HG02981 (cell line): ENCODE data around the gene CCDC13.

ENCODE experiments used
- ATAC-seq: cut with Tn5 transposase; IDR thresholded peaks from one replicate; pipeline ENCODE4 v1.9.1; 2021; ENCODE audit warnings: mild to moderate bottlenecking, moderate library complexity; ENCODE audit not compliant: unreplicated experiment

The CCDC13 gene

GRCh38 chr3:42799376-42799775, 26.3 kb upstream of the CCDC13 start:
- no peak for ATAC-seq

- ATAC-seq, result no peak
Observed at GRCh38 chr3:42796332-42796885, 23.4 kb upstream of the CCDC13 start.

GRCh38 chr3:42795621-42796181, 22.6 kb upstream of the CCDC13 start:
- ATAC-seq, result no peak

GRCh38 chr3:42790714-42791229, 17.7 kb upstream of the CCDC13 start:
- ATAC-seq, result no peak

- ATAC-seq, result no peak
Observed at GRCh38 chr3:42786631-42787030, 13.6 kb upstream of the CCDC13 start.

GRCh38 chr3:42786212-42786611, 13.2 kb upstream of the CCDC13 start:
- no peak for ATAC-seq

GRCh38 chr3:42780892-42781700, 8.0 kb upstream of the CCDC13 start:
- no peak for ATAC-seq

- ATAC-seq, result no peak
Observed at GRCh38 chr3:42780398-42780797, 7.3 kb upstream of the CCDC13 start.

GRCh38 chr3:42778644-42779043, 5.6 kb upstream of the CCDC13 start:
- ATAC-seq, result no peak

- ATAC-seq, result peak; percentile 14
Observed at GRCh38 chr3:42773409-42773751, 327 bp upstream of the CCDC13 start.

GRCh38 chr3:42771271-42771670, 1.8 kb downstream of the CCDC13 start:
- ATAC-seq, result no peak

- no peak for ATAC-seq
Observed at GRCh38 chr3:42769477-42770131, 3.4 kb downstream of the CCDC13 start.

- no peak for ATAC-seq
Observed at GRCh38 chr3:42764561-42765295, 8.3 kb downstream of the CCDC13 start.

- no peak for ATAC-seq
Observed at GRCh38 chr3:42764115-42764514, 8.9 kb downstream of the CCDC13 start.

GRCh38 chr3:42763021-42763420, 10.0 kb downstream of the CCDC13 start:
- no peak for ATAC-seq

GRCh38 chr3:42762046-42762724, 10.9 kb downstream of the CCDC13 start:
- no peak for ATAC-seq

GRCh38 chr3:42758126-42758525, 14.9 kb downstream of the CCDC13 start:
- ATAC-seq, result no peak

GRCh38 chr3:42756681-42757213, 16.3 kb downstream of the CCDC13 start:
- no peak for ATAC-seq

- no peak for ATAC-seq
Observed at GRCh38 chr3:42755681-42756578, 17.1 kb downstream of the CCDC13 start.
